H1 (cell line): ENCODE data around the gene ZC3H11A. TPM values are rescaled to one million over a fixed set of nuclear protein-coding genes. Genes with fewer than 3 reads are reported as not detected.

Experiments used
- ASH2L ChIP-seq: fragments of 200-600, 300-600 bp; sonication (generic); IDR thresholded peaks from one replicate; pipeline ENCODE4 v1.7.1; 2017; ENCODE audit warnings: low read length
- CBX5 ChIP-seq: fragments of 300-800, 300-1000 bp; sonication (generic); IDR thresholded peaks from 2 replicates; pipeline ENCODE4 v1.7.1; 2016; ENCODE audit warnings: antibody characterized with exemption, low read length, low read depth
- CHD1 ChIP-seq: IDR thresholded peaks from 2 replicates; pipeline ENCODE4 v1.6.1; 2012; ENCODE audit warnings: low read depth, low read length, improper control_type of control experiment
- GABPA ChIP-seq: IDR thresholded peaks from 2 replicates; pipeline ENCODE4 v1.6.1; 2011; ENCODE audit warnings: mild to moderate bottlenecking, low read length, moderate library complexity, borderline replicate concordance; ENCODE audit not compliant: insufficient read depth
- POLR2A ChIP-seq, 2 experiments: IDR thresholded peaks; 1 replicate in 1 of 2; 2 replicates in 1 of 2; pipeline ENCODE4 v1.6.1; 2011; ENCODE audit warnings: low read depth in 2 of 2, low read length in 2 of 2, mild to moderate bottlenecking in 2 of 2; ENCODE audit errors: control extremely low read depth in 1 of 2
- RAD21 ChIP-seq, 2 experiments: IDR thresholded peaks in 1 of 2; conservative IDR thresholded peaks in 1 of 2; 2 replicates each; pipeline ENCODE4 v1.6.1; 2011; ENCODE audit warnings: low read depth in 2 of 2, low read length in 2 of 2, improper control_type of control experiment in 1 of 2, inconsistent platforms in 1 of 2, mild to moderate bottlenecking in 1 of 2, moderate library complexity in 1 of 2
- SAP30 ChIP-seq: fragments of 300-600 bp; sonication (generic); IDR thresholded peaks from 2 replicates; pipeline ENCODE4 v1.7.1; 2012; ENCODE audit warnings: low read length, moderate library complexity, mild to moderate bottlenecking, inconsistent platforms; ENCODE audit not compliant: insufficient read depth, insufficient replicate concordance
- SP4 ChIP-seq: IDR thresholded peaks from 2 replicates; pipeline ENCODE4 v1.6.1; 2012; ENCODE audit warnings: low read length, inconsistent platforms
- polyA plus RNA-seq, 7 experiments: library from polyadenylated mRNA; depleted of rRNA in 3 of 7; stranded (reverse) in 5 of 7; unstranded in 2 of 7; fragments of >200 nt in 5 of 7; fragments of 200-250 nt in 2 of 7; gene quantifications; 1 replicate in 5 of 7; 2 replicates in 1 of 7; 4 replicates in 1 of 7; pipeline versions ENCODE4 v1.2.1 to v1.2.3, GENCODE V29; 2011 to 2013; ENCODE audit warnings: missing spikeins in 2 of 7, mixed read lengths in 2 of 7
- total RNA-seq: library from RNA; stranded (reverse); fragmentation: NEBNext Ultra II Directional; extraction: Animal tissue kit (Norgen Biotek cat#: 25700); gene quantifications from 2 replicates; pipeline ENCODE4 v1.2.1, GENCODE V29; 2021
- TF ChIP-seq, protein P1 (sequence below): fragments of 300-600 bp; sonication (generic); IDR thresholded peaks from 2 replicates; pipeline ENCODE4 v1.7.1; 2012; ENCODE audit warnings: low read length, moderate library complexity, mild to moderate bottlenecking, inconsistent platforms; ENCODE audit not compliant: insufficient replicate concordance
- TF ChIP-seq, protein P2 (sequence below): IDR thresholded peaks from 2 replicates; pipeline ENCODE4 v1.6.1; 2012; ENCODE audit warnings: low read length, inconsistent platforms

The ZC3H11A gene
- total and polyA plus RNA-seq, 2 of the 8 experiments (the other 6 are each of a cell fraction or from before 2014, with no cell fraction given), result 37.2 to 105 TPM

- TF ChIP-seq, protein P1, sequence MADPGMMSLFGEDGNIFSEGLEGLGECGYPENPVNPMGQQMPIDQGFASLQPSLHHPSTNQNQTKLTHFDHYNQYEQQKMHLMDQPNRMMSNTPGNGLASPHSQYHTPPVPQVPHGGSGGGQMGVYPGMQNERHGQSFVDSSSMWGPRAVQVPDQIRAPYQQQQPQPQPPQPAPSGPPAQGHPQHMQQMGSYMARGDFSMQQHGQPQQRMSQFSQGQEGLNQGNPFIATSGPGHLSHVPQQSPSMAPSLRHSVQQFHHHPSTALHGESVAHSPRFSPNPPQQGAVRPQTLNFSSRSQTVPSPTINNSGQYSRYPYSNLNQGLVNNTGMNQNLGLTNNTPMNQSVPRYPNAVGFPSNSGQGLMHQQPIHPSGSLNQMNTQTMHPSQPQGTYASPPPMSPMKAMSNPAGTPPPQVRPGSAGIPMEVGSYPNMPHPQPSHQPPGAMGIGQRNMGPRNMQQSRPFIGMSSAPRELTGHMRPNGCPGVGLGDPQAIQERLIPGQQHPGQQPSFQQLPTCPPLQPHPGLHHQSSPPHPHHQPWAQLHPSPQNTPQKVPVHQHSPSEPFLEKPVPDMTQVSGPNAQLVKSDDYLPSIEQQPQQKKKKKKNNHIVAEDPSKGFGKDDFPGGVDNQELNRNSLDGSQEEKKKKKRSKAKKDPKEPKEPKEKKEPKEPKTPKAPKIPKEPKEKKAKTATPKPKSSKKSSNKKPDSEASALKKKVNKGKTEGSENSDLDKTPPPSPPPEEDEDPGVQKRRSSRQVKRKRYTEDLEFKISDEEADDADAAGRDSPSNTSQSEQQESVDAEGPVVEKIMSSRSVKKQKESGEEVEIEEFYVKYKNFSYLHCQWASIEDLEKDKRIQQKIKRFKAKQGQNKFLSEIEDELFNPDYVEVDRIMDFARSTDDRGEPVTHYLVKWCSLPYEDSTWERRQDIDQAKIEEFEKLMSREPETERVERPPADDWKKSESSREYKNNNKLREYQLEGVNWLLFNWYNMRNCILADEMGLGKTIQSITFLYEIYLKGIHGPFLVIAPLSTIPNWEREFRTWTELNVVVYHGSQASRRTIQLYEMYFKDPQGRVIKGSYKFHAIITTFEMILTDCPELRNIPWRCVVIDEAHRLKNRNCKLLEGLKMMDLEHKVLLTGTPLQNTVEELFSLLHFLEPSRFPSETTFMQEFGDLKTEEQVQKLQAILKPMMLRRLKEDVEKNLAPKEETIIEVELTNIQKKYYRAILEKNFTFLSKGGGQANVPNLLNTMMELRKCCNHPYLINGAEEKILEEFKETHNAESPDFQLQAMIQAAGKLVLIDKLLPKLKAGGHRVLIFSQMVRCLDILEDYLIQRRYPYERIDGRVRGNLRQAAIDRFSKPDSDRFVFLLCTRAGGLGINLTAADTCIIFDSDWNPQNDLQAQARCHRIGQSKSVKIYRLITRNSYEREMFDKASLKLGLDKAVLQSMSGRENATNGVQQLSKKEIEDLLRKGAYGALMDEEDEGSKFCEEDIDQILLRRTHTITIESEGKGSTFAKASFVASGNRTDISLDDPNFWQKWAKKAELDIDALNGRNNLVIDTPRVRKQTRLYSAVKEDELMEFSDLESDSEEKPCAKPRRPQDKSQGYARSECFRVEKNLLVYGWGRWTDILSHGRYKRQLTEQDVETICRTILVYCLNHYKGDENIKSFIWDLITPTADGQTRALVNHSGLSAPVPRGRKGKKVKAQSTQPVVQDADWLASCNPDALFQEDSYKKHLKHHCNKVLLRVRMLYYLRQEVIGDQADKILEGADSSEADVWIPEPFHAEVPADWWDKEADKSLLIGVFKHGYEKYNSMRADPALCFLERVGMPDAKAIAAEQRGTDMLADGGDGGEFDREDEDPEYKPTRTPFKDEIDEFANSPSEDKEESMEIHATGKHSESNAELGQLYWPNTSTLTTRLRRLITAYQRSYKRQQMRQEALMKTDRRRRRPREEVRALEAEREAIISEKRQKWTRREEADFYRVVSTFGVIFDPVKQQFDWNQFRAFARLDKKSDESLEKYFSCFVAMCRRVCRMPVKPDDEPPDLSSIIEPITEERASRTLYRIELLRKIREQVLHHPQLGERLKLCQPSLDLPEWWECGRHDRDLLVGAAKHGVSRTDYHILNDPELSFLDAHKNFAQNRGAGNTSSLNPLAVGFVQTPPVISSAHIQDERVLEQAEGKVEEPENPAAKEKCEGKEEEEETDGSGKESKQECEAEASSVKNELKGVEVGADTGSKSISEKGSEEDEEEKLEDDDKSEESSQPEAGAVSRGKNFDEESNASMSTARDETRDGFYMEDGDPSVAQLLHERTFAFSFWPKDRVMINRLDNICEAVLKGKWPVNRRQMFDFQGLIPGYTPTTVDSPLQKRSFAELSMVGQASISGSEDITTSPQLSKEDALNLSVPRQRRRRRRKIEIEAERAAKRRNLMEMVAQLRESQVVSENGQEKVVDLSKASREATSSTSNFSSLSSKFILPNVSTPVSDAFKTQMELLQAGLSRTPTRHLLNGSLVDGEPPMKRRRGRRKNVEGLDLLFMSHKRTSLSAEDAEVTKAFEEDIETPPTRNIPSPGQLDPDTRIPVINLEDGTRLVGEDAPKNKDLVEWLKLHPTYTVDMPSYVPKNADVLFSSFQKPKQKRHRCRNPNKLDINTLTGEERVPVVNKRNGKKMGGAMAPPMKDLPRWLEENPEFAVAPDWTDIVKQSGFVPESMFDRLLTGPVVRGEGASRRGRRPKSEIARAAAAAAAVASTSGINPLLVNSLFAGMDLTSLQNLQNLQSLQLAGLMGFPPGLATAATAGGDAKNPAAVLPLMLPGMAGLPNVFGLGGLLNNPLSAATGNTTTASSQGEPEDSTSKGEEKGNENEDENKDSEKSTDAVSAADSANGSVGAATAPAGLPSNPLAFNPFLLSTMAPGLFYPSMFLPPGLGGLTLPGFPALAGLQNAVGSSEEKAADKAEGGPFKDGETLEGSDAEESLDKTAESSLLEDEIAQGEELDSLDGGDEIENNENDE, result no peak
- no peak for TF ChIP-seq CHD1
- no peak for TF ChIP-seq RAD21 (IDR thresholded peaks at IDR 0.05 in 1 of 2, conservative IDR thresholded peaks at IDR 0.05 in 1 of 2; ENCODE audit: low read depth in 2 of 2, low read length in 2 of 2)
- TF ChIP-seq SAP30, result no peak
- TF ChIP-seq CBX5, result no peak
- TF ChIP-seq GABPA, result no peak
- no peak for TF ChIP-seq ASH2L
- TF ChIP-seq POLR2A (IDR thresholded peaks at IDR 0.05; ENCODE audit: control extremely low read depth in 1 of 2, low read depth in 2 of 2, low read length in 2 of 2), result no peak
- TF ChIP-seq, protein P2, sequence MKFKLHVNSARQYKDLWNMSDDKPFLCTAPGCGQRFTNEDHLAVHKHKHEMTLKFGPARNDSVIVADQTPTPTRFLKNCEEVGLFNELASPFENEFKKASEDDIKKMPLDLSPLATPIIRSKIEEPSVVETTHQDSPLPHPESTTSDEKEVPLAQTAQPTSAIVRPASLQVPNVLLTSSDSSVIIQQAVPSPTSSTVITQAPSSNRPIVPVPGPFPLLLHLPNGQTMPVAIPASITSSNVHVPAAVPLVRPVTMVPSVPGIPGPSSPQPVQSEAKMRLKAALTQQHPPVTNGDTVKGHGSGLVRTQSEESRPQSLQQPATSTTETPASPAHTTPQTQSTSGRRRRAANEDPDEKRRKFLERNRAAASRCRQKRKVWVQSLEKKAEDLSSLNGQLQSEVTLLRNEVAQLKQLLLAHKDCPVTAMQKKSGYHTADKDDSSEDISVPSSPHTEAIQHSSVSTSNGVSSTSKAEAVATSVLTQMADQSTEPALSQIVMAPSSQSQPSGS, result no peak
- no peak for TF ChIP-seq SP4
These were observed 32.6 kb downstream of the ZC3H11A start (continued) for GRCh38 chr1:203828002-203828401.
